ENCODE results near the gene TMIGD2.

TMIGD2 gene

GRCh38 chr19:4326215-4326836 lies 24.1 kb upstream of the TMIGD2 start:
- DNase-seq: no peak

DNA sequence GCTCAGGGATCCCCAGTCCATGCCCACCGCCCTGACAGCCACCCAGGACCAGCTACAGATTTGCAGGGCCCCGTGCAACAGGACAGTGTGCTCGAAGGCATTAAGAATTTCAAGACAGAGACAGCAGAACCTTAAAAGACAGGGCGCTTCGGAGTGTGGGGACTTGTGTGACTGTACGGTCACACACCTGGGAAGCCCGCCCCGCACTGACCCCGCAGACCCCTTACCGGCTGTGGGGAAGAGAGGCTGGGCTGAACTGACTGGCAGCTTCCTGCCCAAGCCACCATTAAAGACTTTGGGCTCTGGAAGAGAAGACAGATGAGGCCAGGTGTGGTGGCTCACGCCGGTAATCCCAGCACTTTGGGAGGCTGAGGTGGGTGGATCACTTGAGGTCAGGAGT lies 22.0 kb upstream of the TMIGD2 start:
- no peak for DNase-seq

- no peak for DNase-seq
Measured at GRCh38 chr19:4323692-4324091, 21.5 kb upstream of the TMIGD2 start.

- no peak for DNase-seq
Measured at GRCh38 chr19:4322942-4323665, 20.9 kb upstream of the TMIGD2 start.

DNA sequence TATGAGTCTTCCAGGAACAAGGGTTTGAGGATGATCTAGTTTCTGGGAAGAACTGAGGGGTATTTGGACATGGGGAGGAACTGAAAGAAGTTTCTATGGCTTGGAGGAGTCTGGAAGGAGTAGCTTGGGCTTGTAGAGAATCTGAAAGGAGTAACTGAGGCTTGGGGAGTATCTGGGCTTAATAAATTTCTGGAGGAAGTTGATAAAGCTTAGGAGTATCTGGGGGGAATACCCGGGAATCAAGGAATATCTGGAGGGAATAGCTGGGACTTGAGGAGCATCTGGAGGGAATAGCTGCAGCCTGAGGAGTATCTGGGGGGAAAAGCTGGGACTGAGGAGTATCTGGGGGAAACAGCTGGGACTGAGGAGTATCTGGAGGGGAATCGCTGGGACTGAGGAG lies 18.2 kb upstream of the TMIGD2 start:
- no peak for DNase-seq

GRCh38 chr19:4319067-4319718 lies 17.0 kb upstream of the TMIGD2 start:
- no peak for DNase-seq

GRCh38 chr19:4318460-4318859 lies 16.3 kb upstream of the TMIGD2 start:
- DNase-seq: no peak

- DNase-seq: no peak
Measured at GRCh38 chr19:4316956-4317355, 14.8 kb upstream of the TMIGD2 start.

DNA sequence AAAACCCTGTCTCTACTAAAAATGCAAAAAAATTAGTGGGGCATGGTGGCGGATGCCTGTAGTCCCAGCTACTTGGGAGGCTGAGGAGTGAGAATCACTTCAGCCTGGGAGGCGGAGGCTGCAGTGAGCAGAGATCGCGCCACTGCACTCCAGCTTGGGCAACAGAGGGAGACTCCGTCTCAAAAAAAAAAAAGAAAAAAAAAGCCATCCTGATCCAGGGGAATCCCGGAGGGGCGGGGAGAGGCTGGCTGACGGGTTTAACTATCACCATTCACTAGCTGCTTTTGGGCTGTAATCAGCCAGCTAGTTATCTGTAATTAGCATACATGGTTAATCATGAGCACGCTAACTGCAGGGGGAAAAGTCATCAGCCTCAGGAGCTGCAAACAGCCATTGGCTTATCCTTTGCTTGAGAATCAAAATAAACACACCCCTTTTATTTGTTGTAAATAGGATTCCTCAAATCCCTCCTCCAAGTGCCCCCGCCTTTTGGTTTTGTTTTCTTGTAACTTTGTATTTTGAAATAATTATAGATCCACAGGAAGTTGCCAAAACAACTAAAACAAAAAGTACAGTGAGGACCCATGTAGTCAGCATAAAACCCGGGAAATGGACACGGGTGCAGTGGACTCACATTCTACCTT lies 11.8 kb upstream of the TMIGD2 start:
- DNase-seq: no peak

GRCh38 chr19:4310247-4311121 lies 8.3 kb upstream of the TMIGD2 start:
- DNase-seq: no peak

- no peak for DNase-seq
Measured at GRCh38 chr19:4305659-4306058, 3.5 kb upstream of the TMIGD2 start.

DNA sequence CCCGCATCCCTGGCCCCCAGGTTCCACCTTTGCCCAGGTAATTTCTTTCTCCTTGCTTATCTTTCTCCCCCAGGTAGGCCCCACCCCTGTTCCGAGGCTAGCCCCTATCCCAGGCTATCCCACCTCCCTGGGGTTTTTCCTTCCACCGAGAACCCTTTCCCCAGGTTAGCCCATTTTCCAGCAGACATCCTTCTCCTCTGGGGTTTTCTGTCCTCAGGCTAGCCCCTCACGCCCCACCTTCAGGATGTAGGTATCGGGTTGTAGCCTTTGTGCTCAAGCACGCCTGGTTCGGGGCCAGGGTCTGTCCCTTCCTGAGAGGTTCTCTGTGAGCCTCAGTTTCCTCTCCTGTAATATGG lies 3.0 kb upstream of the TMIGD2 start:
- DNase-seq: no peak

GRCh38 chr19:4304538-4305256 lies 2.5 kb upstream of the TMIGD2 start, which contains the start of gene FSD1:
Gene FSD1 (plus strand): TSS chr19:4304598. CDS start chr19:4304747, 149 bp downstream.
- DNase-seq: peak; percentile 79

DNA sequence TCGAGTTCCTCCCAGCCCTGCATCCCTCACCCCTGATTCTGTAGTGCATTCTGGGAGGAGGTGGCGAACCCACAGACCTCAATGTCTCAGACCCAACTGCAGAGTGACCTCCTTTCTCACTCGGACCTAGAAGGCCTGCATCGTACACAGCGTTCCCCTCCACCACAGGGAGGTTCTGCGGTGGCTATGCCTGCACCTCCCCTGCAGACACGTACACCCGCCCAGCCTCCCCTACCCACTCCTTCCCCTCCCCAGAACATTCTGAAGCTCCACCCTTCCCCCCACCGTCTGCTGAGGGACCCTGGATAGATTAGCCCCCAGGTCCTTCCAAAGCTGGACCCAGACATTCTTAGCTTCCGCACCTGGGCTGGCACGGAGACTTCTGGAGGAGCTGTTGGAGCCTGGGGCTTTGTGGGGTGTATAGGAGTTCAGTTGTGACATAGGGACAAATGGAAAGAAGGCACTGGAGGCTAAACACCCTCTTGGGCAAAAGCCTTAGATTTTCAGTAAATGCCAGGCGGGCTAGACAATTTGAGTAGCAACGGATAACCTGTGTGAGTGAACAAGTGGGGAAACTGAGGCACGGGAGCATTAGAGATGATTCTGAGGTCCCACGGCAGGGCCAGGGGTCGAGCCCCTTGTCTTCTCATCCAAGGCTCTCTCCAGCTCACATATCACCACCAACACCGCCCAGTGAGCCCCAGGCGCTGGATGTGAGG lies 1.8 kb upstream of the TMIGD2 start:
- peak; percentile 29 for DNase-seq

DNA sequence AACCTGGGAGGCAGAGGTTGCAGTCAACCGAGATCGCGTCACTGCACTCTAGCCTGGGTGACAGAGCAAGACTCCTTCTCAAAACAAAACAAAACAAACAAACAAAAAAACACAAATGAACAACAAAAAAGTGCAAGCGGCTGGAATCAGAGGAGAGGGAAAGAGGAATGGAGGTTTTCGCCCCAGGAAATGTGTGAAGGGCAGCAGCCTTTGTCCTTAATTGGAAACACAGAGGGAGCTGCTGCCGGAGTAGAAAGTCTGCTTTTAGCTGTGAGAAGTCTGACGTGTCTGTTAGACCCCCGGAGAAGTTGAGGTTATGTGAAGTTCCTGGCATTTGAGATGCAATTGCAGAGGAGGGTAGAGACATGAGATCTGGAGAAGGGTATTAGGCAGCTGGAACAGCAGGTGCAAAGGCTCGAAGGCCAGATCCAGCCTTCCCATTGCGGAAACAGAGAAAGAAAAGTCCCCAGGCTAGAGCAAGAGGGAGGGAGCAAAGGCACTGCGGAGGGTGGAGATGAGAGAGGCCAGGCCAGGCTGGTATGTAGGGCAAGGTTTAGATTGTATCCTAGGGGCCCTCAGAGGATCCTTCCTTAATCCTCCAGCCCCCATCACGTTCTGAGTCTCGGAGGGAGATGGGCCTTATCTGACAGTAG lies 473 bp downstream of the TMIGD2 start:
- peak; percentile 23 for DNase-seq

- no peak for DNase-seq
Measured at GRCh38 chr19:4300589-4300988, 1.6 kb downstream of the TMIGD2 start.

- DNase-seq: no peak
Measured at GRCh38 chr19:4298810-4299550, 3.2 kb downstream of the TMIGD2 start.

- peak; percentile 47 for DNase-seq
Measured at GRCh38 chr19:4297901-4298809, 4.0 kb downstream of the TMIGD2 start.

All from CD4-positive, alpha-beta T cell treated with Interleukin-17A for 4 hours (primary cell).